A673 (cell line): ENCODE results near the gene SLC38A4. TPM values are rescaled to one million over a fixed set of nuclear protein-coding genes. Genes with fewer than 3 reads are reported as not detected.

Experiments used
- BruUV-seq: library from RNA; stranded (reverse); fragments of 400-500 nt; replicated peaks from 2 replicates; lab custom pipeline; 2021; lab: Mats Ljungman, UMichigan
- CTCF ChIA-PET: fragments of 300-600 bp; sonication (Branson Sonifier 250); formaldehyde crosslinking; loops from one replicate; lab custom pipeline; 2022; ENCODE audit warnings: antibody characterized with exemption; lab: Charles Lee
- POLR2A ChIA-PET: fragments of 300-600 bp; sonication (Branson Sonifier 250); formaldehyde crosslinking; loops from one replicate; lab custom pipeline; 2022; ENCODE audit warnings: antibody characterized with exemption; ENCODE audit not compliant: low non-redundant PET; lab: Charles Lee
- DNase-seq: peaks from one replicate; pipeline ENCODE4 v3.0.0-alpha.2; 2015; ENCODE audit warnings: low spot score
- H3K27ac ChIP-seq: fragments of 200-600 bp; sonication (generic); 2 replicates; pipeline ENCODE4 v1.5.1; 2016; ENCODE audit warnings: mixed run types, low read depth, mild to moderate bottlenecking, mixed read lengths, antibody characterized with exemption, low read length; ENCODE audit not compliant: poor library complexity, severe bottlenecking
- H3K27me3 ChIP-seq: fragments of 200-600 bp; sonication (generic); replicated peaks from 2 replicates; pipeline ENCODE4 v1.6.1; 2017; ENCODE audit warnings: mixed run types, low read depth, mild to moderate bottlenecking, mixed read lengths, antibody characterized with exemption, low read length; ENCODE audit not compliant: insufficient read depth, poor library complexity
- H3K36me3 ChIP-seq: fragments of 200-600 bp; sonication (generic); 2 replicates; pipeline ENCODE4 v1.6.1; 2016; ENCODE audit warnings: mixed run types, mild to moderate bottlenecking, mixed read lengths, antibody characterized with exemption, low read length; ENCODE audit not compliant: insufficient read depth, poor library complexity, severe bottlenecking
- H3K4me1 ChIP-seq: fragments of 200-600 bp; sonication (generic); 2 replicates; pipeline ENCODE4 v1.6.1; 2017; ENCODE audit warnings: mixed run types, mild to moderate bottlenecking, mixed read lengths, antibody characterized with exemption, low read length; ENCODE audit not compliant: insufficient read depth, poor library complexity, severe bottlenecking
- H3K4me3 ChIP-seq: fragments of 200-600 bp; sonication (generic); 2 replicates; pipeline ENCODE4 v1.5.1; 2016; ENCODE audit warnings: low read depth, mixed run types, mild to moderate bottlenecking, mixed read lengths, low read length; ENCODE audit not compliant: poor library complexity, severe bottlenecking
- H3K9me3 ChIP-seq: fragments of 200-600 bp; sonication (generic); 2 replicates; pipeline ENCODE4 v1.6.1; 2016; ENCODE audit warnings: mixed run types, low read depth, mild to moderate bottlenecking, mixed read lengths, antibody characterized with exemption, low read length; ENCODE audit not compliant: poor library complexity, severe bottlenecking
- EZH2 ChIP-seq: fragments of 200-600 bp; sonication (generic); IDR thresholded peaks from 2 replicates; pipeline ENCODE4 v1.6.1; 2017; ENCODE audit warnings: borderline replicate concordance, low read depth, mild to moderate bottlenecking, mixed read lengths, antibody characterized with exemption, low read length; ENCODE audit not compliant: poor library complexity, severe bottlenecking
- intact Hi-C: fragments of 100-400 bp; cut with micrococcal nuclease; formaldehyde crosslinking; loops from one replicate; pipeline ENCODE4 v1.10.0; 2022; ENCODE audit not compliant: unreplicated experiment
- total RNA-seq: library from RNA; stranded (reverse); gene quantifications from 2 replicates; pipeline ENCODE4 v1.2.3, GENCODE V29; 2021
- TF ChIP-seq, protein P1 (sequence below): fragments of 300-800, 200-600 bp; sonication (generic); conservative IDR thresholded peaks from 2 replicates; pipeline ENCODE4 v1.5.1; 2017; ENCODE audit warnings: low read depth, mild to moderate bottlenecking, antibody characterized with exemption, low read length, moderate library complexity, mixed read lengths

The SLC38A4 gene
- total RNA-seq, 1 experiment from 2014 or later, result 0.58 TPM

- TF ChIP-seq, protein P1, sequence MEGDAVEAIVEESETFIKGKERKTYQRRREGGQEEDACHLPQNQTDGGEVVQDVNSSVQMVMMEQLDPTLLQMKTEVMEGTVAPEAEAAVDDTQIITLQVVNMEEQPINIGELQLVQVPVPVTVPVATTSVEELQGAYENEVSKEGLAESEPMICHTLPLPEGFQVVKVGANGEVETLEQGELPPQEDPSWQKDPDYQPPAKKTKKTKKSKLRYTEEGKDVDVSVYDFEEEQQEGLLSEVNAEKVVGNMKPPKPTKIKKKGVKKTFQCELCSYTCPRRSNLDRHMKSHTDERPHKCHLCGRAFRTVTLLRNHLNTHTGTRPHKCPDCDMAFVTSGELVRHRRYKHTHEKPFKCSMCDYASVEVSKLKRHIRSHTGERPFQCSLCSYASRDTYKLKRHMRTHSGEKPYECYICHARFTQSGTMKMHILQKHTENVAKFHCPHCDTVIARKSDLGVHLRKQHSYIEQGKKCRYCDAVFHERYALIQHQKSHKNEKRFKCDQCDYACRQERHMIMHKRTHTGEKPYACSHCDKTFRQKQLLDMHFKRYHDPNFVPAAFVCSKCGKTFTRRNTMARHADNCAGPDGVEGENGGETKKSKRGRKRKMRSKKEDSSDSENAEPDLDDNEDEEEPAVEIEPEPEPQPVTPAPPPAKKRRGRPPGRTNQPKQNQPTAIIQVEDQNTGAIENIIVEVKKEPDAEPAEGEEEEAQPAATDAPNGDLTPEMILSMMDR, result no peak
- TF ChIP-seq EZH2, result no peak
- Histone ChIP-seq H3K4me3 (no peak overlapping the region), H3K4me1 (no peaks in the 10 kb centered on the region), H3K36me3 (no peaks in the 10 kb centered on the region), H3K27ac (no peak overlapping the region), H3K9me3 (no peaks in the 10 kb centered on the region), H3K27me3 (no peaks in the 10 kb centered on the region)
- ChIA-PET CTCF (no interaction called here), POLR2A (no interaction called here)
- no peak for DNase-seq
- intact Hi-C loops, result no loop called here
- no TSS peak for BruUV-seq
These were observed 46.3 kb upstream of the SLC38A4 start for GRCh38 chr12:46872135-46872534.

- Histone ChIP-seq H3K4me1 (no peaks in the 10 kb centered on the region), H3K27ac (no peak overlapping the region), H3K27me3 (no peaks in the 10 kb centered on the region), H3K36me3 (no peaks in the 10 kb centered on the region), H3K4me3 (no peak overlapping the region), H3K9me3 (peaks cover 11% of the 10 kb centered on the region)
- intact Hi-C loops, result no loop called here
- DNase-seq, result no peak
- ChIA-PET POLR2A (no interaction called here), CTCF (no interaction called here)
- TF ChIP-seq, protein P1, result no peak
- no peak for TF ChIP-seq EZH2
- no TSS peak for BruUV-seq
These were observed 39.5 kb upstream of the SLC38A4 start for GRCh38 chr12:46865311-46865710.

GRCh38 chr12:46858368-46858767 lies 32.6 kb upstream of the SLC38A4 start:
- BruUV-seq, result no TSS peak
- TF ChIP-seq EZH2, result no peak
- TF ChIP-seq, protein P1, result no peak
- no peaks in the 10 kb centered on the region for H3K4me1 ChIP-seq
- no peak overlapping the region for H3K4me3 ChIP-seq
- no peak for DNase-seq
- H3K27ac ChIP-seq, result no peak overlapping the region
- ChIA-PET CTCF (no interaction called here), POLR2A (no interaction called here)
- H3K27me3 ChIP-seq, result no peaks in the 10 kb centered on the region
- H3K9me3 ChIP-seq, result peaks cover 41% of the 10 kb centered on the region
- intact Hi-C loops, result no loop called here
- H3K36me3 ChIP-seq, result no peaks in the 10 kb centered on the region
